CD14-positive monocyte (primary cell): ENCODE results near the gene GOT2. TPM values are rescaled to one million over a fixed set of nuclear protein-coding genes. Genes with fewer than 3 reads are reported as not detected.

Source experiments
- DNase-seq, 3 donors: peaks; one replicate each; pipeline ENCODE4 v3.0.0-alpha.2; 2011 to 2022
- H2AFZ ChIP-seq: 2 replicates; pipeline ENCODE4 v1.6.0; 2012; ENCODE audit warnings: mild to moderate bottlenecking, low read depth, low read length, inconsistent platforms; ENCODE audit not compliant: insufficient read depth, poor library complexity, severe bottlenecking
- H3K27ac ChIP-seq, 2 donors: 1 replicate in 1 of 2; 2 replicates in 1 of 2; pipeline ENCODE4 v1.5.1; 2012 to 2013; ENCODE audit warnings: low read length in 2 of 2, control low read depth in 1 of 2, inconsistent platforms in 1 of 2, low read depth in 1 of 2, mild to moderate bottlenecking in 1 of 2
- H3K27me3 ChIP-seq, 2 donors: one replicate each; pipeline versions ENCODE4 v1.6.0 to v1.6.1; 2011 to 2013; ENCODE audit warnings: low read length in 2 of 2; ENCODE audit not compliant: control insufficient read depth in 2 of 2, insufficient read depth in 2 of 2
- H3K36me3 ChIP-seq, 2 donors: replicated peaks in 1 of 2; 1 replicate in 1 of 2; 2 replicates in 1 of 2; pipeline versions ENCODE4 v1.5.1 to v1.6.1; 2012 to 2013; ENCODE audit warnings: low read length in 2 of 2, control low read depth in 1 of 2, inconsistent platforms in 1 of 2, mild to moderate bottlenecking in 1 of 2; ENCODE audit not compliant: insufficient read depth in 2 of 2, control insufficient read depth in 1 of 2
- H3K4me1 ChIP-seq, 2 donors: 1 replicate in 1 of 2; 2 replicates in 1 of 2; pipeline versions ENCODE4 v1.5.1 to v1.6.1; 2012 to 2013; ENCODE audit warnings: low read length in 2 of 2, control low read depth in 1 of 2, inconsistent platforms in 1 of 2, mild to moderate bottlenecking in 1 of 2, moderate library complexity in 1 of 2; ENCODE audit not compliant: insufficient read depth in 2 of 2, control insufficient read depth in 1 of 2
- H3K4me2 ChIP-seq: replicated peaks from 2 replicates; pipeline ENCODE3; 2012; ENCODE audit warnings: low read length, moderate library complexity, mild to moderate bottlenecking; ENCODE audit not compliant: poor library complexity, severe bottlenecking; ENCODE audit errors: extremely low read depth
- H3K4me3 ChIP-seq, 3 experiments: fragments of 200-600 bp in 1 of 3; sonication (generic) in 1 of 3; replicated peaks in 1 of 3; 1 replicate in 2 of 3; 2 replicates in 1 of 3; pipeline ENCODE4 v1.5.1; 2011 to 2013; ENCODE audit warnings: low read length in 3 of 3, mild to moderate bottlenecking in 3 of 3, control low read depth in 2 of 3, low read depth in 2 of 3, inconsistent platforms in 1 of 3, moderate library complexity in 1 of 3
- H3K79me2 ChIP-seq: 2 replicates; pipeline ENCODE4 v1.6.0; 2012; ENCODE audit warnings: mild to moderate bottlenecking, control low read depth, inconsistent platforms, low read length, moderate library complexity; ENCODE audit not compliant: insufficient read depth
- H3K9ac ChIP-seq: 2 replicates; pipeline ENCODE4 v1.6.0; 2017; ENCODE audit warnings: low read length, mild to moderate bottlenecking; ENCODE audit not compliant: insufficient read depth, poor library complexity, severe bottlenecking
- H3K9me3 ChIP-seq, 2 donors: replicated peaks in 1 of 2; 1 replicate in 1 of 2; 2 replicates in 1 of 2; pipeline versions ENCODE4 v1.5.1 to v1.6.1; 2012 to 2013; ENCODE audit warnings: low read length in 2 of 2, control low read depth in 1 of 2; ENCODE audit not compliant: control insufficient read depth in 1 of 2, insufficient read depth in 1 of 2
- H4K20me1 ChIP-seq: 2 replicates; pipeline ENCODE4 v1.6.0; 2012; ENCODE audit warnings: mild to moderate bottlenecking, low read length, control low read depth, moderate library complexity; ENCODE audit not compliant: insufficient read depth
- H3K27ac Mint-ChIP-seq, 7 donors: one replicate each; pipeline ENCODE4 v1.8.0; 2020; ENCODE audit warnings: mild to moderate bottlenecking in 7 of 7, mixed read lengths in 7 of 7, moderate library complexity in 6 of 7, inconsistent platforms in 2 of 7
- H3K27me3 Mint-ChIP-seq, 3 donors: one replicate each; pipeline ENCODE4 v1.8.0; 2021 to 2022; ENCODE audit warnings: low read depth in 3 of 3, mild to moderate bottlenecking in 3 of 3, mixed read lengths in 3 of 3, moderate library complexity in 3 of 3, inconsistent platforms in 1 of 3
- H3K36me3 Mint-ChIP-seq, 2 donors: one replicate each; pipeline ENCODE4 v1.8.0; 2020; ENCODE audit warnings: mixed read lengths in 2 of 2, inconsistent platforms in 1 of 2, mild to moderate bottlenecking in 1 of 2
- H3K4me1 Mint-ChIP-seq: one replicate; pipeline ENCODE4 v1.8.0; 2020; ENCODE audit warnings: mild to moderate bottlenecking, mixed read lengths
- H3K4me3 Mint-ChIP-seq, 2 donors: one replicate each; pipeline ENCODE4 v1.8.0; 2020; ENCODE audit warnings: mild to moderate bottlenecking in 2 of 2, mixed read lengths in 2 of 2, moderate library complexity in 1 of 2
- H3K9me3 Mint-ChIP-seq, 7 donors: one replicate each; pipeline ENCODE4 v1.8.0; 2020 to 2022; ENCODE audit warnings: mixed read lengths in 7 of 7, mild to moderate bottlenecking in 6 of 7, moderate library complexity in 6 of 7, inconsistent platforms in 2 of 7
- CTCF ChIP-seq: fragments of 200-600 bp; IDR thresholded peaks from one replicate; pipeline ENCODE4 v1.8.0; 2022; ENCODE audit warnings: antibody characterized with exemption, mild to moderate bottlenecking
- WGBS: methylation state at CpG from one replicate; pipeline ENCODE4 v1.1.5; 2013; ENCODE audit warnings: missing lambda C conversion rate; ENCODE audit not compliant: insufficient coverage; 5-methylcytosine and 5-hydroxymethylcytosine counted together
- intact Hi-C, 2 donors: fragments of 100-400 bp; cut with micrococcal nuclease; formaldehyde crosslinking; loops; one replicate each; pipeline versions ENCODE4 v1.15.0 to v1.15.1; 2023
- polyA plus RNA-seq, 3 donors: library from polyadenylated mRNA; depleted of rRNA in 1 of 3; unstranded in 2 of 3; stranded (reverse) in 1 of 3; fragments of 300-500 nt in 2 of 3; fragments of >200 nt in 1 of 3; fragmentation: Illumina TruSeq in 2 of 3; gene quantifications; 1 replicate in 2 of 3; 2 replicates in 1 of 3; pipeline ENCODE4 v1.2.3, GENCODE V29; 2012 to 2021

The GOT2 gene
- polyA plus RNA-seq, 3 donors: 14.9 to 35.8 (median 30.1) TPM

GRCh38 chr16:58773870-58774269 lies 39.8 kb upstream of the GOT2 start:
- H2AFZ ChIP-seq: no peak overlapping the region
- no peaks in the 10 kb centered on the region for H4K20me1 ChIP-seq
- H3K4me3 ChIP-seq: no peak overlapping the region
- no peaks in the 10 kb centered on the region for H3K79me2 ChIP-seq
- no peak for TF ChIP-seq CTCF
- Mint-ChIP-seq H3K27ac (no peak overlapping the region), H3K36me3 (no peaks in the 10 kb centered on the region), H3K4me1 (no peaks in the 10 kb centered on the region), H3K27me3 (peaks cover 2 to 4% (median 3%) of the 10 kb centered on the region in 3 donors), H3K9me3 (peaks cover 0 to 2% (median 0%) of the 10 kb centered on the region in 7 donors), H3K4me3 (no peak overlapping the region)
- H3K9ac ChIP-seq: no peak overlapping the region
- no peaks in the 10 kb centered on the region for H3K27me3 ChIP-seq
- intact Hi-C loops: no loop called here
- no peak for DNase-seq
- H3K27ac ChIP-seq: no peak overlapping the region
- no peaks in the 10 kb centered on the region for H3K4me1 ChIP-seq
- no peaks in the 10 kb centered on the region for H3K36me3 ChIP-seq
- no peaks in the 10 kb centered on the region for H3K9me3 ChIP-seq
- no peak overlapping the region for H3K4me2 ChIP-seq

DNA sequence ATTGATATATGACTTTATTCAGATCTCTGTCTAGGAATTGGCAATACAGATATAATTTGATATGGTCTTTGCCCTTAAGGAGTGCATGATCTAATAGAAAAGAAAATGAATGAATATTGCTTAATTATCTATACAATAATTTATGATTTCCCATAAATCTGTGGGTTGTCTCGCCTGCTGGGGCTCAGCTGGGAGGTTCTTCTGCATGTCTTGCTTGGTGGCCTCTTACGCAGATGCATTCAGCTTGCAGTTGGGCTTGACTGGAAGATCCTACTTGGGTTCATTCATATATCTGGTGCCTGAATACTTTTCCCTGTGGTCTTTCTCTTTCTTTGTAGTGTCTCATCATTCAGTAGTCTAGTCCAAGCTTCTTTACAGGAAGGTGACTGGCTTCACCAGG lies 34.0 kb upstream of the GOT2 start:
- Histone ChIP-seq H3K36me3 (no peaks in the 10 kb centered on the region), H4K20me1 (no peaks in the 10 kb centered on the region), H3K4me1 (no peaks in the 10 kb centered on the region), H3K9ac (no peak overlapping the region), H3K79me2 (no peaks in the 10 kb centered on the region), H3K27me3 (no peaks in the 10 kb centered on the region), H3K4me3 (no peak overlapping the region), H2AFZ (no peak overlapping the region), H3K9me3 (no peaks in the 10 kb centered on the region), H3K4me2 (no peak overlapping the region), H3K27ac (no peak overlapping the region)
- Mint-ChIP-seq H3K27me3 (peaks cover 2 to 5% (median 4%) of the 10 kb centered on the region in 3 donors), H3K4me1 (no peaks in the 10 kb centered on the region), H3K9me3 (peaks cover 0 to 6% (median 0%) of the 10 kb centered on the region in 7 donors), H3K36me3 (no peaks in the 10 kb centered on the region), H3K4me3 (no peak overlapping the region), H3K27ac (no peak overlapping the region)
- intact Hi-C loops: no loop called here
- TF ChIP-seq CTCF: no peak
- WGBS: 100% methylated on average over 1 of the region's 2 CpGs
- DNase-seq: no peak
